ENCODE results near the gene MSANTD2.
A peak's percentile ranks its signal among the peaks of the same experiment; 100 is the strongest.

MSANTD2 gene

GRCh38 chr11:124800226-124800929 is at the start of gene MSANTD2:
MSANTD2 (minus strand) TSS chr11:124800406; CDS start chr11:124800380, 26 bp downstream.
- DNase-seq = peak; percentile 83

DNA sequence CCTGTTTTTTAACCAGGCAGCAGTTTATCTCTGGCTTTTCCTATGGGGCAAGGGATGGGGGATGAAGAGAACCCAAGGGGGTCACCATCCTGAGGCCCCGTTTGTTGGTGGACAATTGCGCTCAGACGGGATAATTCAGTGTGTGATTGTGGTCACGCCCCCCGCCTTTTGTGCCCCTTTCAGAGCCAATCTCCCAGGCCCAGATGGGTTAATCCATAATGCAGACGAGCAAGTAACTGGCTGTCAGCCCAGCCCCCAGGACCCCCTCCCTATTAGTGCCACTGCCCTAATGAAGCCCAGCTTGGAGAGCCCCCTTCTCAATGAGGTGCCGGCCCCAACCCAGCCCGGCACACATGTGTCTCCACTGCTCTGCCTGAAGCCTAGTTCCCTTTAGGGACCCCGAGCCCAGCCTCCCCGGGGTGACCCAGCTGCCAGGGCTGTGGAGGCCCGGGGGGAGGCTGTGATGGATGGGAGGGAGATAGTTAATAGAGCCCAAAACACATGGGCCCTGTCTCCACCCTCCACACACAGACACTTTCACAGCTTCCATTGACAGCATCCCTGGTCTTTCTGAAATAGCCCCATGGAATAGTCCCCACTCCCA is 46.0 kb upstream of the MSANTD2 start:
- no peak for DNase-seq

GRCh38 chr11:124844664-124845079 is 44.5 kb upstream of the MSANTD2 start:
- DNase-seq = no peak

DNA sequence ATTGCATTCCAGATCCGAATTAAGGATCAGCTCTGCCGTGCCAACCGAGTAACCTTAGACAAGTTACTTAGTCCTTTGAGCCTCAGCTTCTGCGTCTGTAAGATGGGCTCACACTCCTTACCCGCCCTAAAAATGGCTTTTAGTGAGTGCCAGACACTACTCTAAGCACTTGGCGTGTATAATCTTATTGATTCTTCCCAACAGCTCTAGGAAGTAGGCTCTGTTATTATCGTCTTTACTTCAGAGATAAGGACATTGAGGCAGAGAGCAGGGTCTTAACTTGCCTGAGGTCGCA is 43.4 kb upstream of the MSANTD2 start:
- no peak for DNase-seq

GRCh38 chr11:124842305-124842704 is 42.1 kb upstream of the MSANTD2 start:
- no peak for DNase-seq

- no peak for DNase-seq
Observed at GRCh38 chr11:124841840-124842239, 41.6 kb upstream of the MSANTD2 start.

GRCh38 chr11:124841201-124841600 is 41.0 kb upstream of the MSANTD2 start:
- DNase-seq = no peak

GRCh38 chr11:124840666-124841065 is 40.5 kb upstream of the MSANTD2 start:
- DNase-seq = no peak

GRCh38 chr11:124839972-124840621 is 39.9 kb upstream of the MSANTD2 start:
- DNase-seq = no peak

GRCh38 chr11:124839128-124839971 is 39.1 kb upstream of the MSANTD2 start:
- no peak for DNase-seq

DNA sequence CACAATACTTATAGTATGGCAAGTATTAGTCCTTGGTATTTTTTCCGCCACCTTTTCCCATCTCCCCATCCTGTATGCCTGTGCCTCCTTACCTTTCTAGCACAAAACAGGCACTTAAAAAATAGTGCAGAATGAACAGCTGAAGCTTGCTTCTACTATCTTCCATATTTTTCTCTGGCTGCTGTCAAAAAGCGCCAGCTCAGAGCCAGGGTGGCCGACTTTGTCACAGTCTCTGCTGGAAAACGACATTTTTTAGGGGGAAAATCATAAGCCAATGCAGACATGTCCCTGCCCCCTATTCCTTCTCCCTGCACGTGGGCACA is 38.6 kb upstream of the MSANTD2 start:
- DNase-seq = no peak

- DNase-seq = peak; percentile 24
Observed at GRCh38 chr11:124837491-124837856, 37.3 kb upstream of the MSANTD2 start.

DNA sequence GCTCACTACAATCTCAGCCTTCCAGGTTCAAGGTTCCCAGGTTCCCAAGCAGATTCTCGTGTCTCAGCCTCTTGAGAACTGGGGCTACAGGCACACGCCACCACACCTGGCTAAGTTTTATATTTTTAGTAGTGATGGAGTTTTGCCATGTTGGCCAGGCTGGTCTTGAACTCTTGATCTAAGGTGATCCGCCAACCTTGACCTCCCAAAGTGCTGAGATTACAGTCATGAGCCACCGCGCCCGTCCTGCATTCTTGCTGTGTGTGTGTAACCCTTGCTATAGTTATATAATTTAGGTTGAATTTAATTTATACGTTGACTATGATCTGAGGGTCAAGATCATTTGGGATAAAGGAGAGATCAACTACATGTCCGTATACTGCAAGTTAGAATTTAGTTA is 35.7 kb upstream of the MSANTD2 start:
- no peak for DNase-seq

DNA sequence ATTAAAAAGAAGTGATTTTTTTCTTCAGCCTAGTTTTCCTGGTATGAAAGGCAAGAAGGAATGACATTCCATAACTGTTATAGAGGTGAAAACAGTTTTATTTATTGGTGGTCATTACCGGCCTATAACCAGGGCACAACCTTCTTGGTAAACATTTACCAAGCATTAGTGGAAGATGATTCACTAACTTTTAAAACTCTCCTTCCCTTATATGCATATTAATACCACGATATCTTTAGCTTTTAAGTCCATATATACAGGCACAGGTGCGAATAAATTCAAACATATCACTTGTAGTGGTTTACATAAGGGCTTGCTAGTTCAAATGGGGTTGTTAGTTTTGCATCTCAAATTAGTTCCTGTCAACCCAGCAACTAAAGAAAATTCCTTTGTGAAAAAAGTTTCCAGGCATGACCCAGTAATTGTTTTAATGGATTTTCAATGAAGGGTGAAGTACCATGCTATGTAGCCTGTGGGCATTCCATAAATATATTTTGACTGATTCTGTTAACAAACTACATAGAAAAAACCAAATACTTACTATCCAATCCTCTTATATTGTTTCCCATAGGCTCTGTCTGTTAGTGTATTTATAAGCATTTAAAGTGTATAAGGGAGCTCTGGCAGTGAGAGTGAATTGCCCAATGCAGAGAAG is 34.4 kb upstream of the MSANTD2 start:
- DNase-seq = no peak

GRCh38 chr11:124832571-124832970 is 32.4 kb upstream of the MSANTD2 start:
- DNase-seq = no peak

DNA sequence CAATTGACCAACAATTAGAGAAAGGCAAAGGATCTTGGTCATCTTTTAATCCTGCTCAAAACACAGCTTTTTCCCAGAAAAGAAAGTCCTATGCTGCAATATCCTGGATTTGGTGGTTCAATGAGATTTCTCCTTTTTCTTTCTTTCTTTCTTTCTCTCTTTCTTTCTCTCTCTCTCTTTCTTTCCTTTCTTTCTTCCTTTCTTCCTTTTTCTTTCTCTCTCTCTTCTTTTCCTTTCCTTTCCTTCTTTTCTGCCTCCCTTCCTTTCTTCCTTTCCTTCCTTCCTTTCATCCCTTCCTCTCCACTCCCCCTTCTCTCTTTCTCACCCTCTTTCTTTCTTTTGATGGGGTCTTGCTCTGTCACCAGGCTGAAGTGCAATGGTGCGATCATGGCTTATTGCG is 31.7 kb upstream of the MSANTD2 start:
- no peak for DNase-seq

- DNase-seq = no peak
Observed at GRCh38 chr11:124830749-124831148, 30.5 kb upstream of the MSANTD2 start.

DNA sequence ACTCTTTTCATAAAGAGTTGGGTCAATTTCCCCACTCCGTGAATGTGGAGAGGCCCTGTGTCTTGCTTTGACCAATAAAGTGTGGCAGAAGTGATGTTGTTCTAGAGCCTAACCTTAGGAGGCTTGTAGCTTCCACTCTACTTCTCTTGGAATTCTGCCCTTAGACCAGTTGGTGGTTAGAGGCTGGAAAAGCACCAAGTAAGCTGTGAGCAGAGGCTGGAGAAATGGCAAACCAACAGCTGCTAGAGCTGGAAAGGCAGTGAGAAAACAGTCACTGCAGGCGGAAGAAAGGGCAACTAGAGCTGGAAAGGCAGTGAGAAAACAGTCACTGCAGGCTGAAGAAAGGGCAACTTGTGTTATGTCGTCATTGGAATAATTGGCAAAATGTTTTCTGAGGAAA is 29.8 kb upstream of the MSANTD2 start:
- DNase-seq = no peak

GRCh38 chr11:124825876-124826275 is 25.7 kb upstream of the MSANTD2 start:
- no peak for DNase-seq

GRCh38 chr11:124823512-124824376 is 23.5 kb upstream of the MSANTD2 start:
- no peak for DNase-seq

DNA sequence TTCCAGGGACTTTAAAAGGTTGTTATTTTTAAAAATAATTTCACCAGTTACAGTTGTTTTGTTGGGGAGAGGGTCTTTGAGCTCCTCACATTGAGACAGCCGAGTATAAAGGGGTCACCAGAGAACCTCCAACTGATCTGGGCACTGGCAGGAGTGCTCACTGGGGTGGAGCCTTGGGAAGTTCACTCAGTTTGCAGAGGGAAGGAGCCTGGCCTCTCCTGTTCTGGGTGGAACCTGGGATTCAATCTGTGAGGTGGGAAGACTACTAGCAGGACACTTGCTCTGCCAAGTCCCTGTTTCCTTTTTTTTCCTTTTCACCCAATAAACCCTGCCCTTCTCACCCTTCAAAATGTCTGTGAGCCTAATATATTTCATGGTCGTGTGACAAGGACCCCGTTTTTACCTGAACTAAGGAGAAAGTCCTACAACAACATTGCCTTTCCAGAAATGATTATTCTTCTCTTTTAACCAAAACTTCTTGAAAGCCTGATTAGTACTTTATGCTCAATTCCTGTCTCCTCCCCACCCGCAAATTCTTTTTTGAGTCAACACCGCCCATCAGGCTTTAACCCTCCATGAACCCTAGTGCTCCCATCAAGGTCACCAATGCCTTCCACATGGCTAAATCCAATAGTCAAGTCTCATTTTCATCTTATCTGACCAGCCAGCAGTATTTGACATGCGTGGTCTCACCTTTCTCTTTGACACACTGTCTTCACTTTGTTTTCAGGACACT is 22.0 kb upstream of the MSANTD2 start:
- DNase-seq = no peak

- DNase-seq = no peak
Observed at GRCh38 chr11:124817036-124817435, 16.8 kb upstream of the MSANTD2 start.

Data from CD4-positive, alpha-beta T cell treated with Interleukin-17A for 1 hour (primary cell).